UCSD-AML1 (cell line): ENCODE data around the gene HNRNPA3.
"Not testable (repeated sequence)": the region's sequence is repeated elsewhere in the genome, so short reads cannot be mapped to it uniquely, and the experiment has no call there.

Source experiments
- DNase-seq: peaks from one replicate; lab custom pipeline; 2025; ENCODE audit not compliant: unreplicated experiment; lab: John Stamatoyannopoulos, UW

HNRNPA3 gene

GRCh38 chr2:177254433-177255226 lies 42.0 kb downstream of the HNRNPA3 start:
- peak; percentile 17 for DNase-seq

DNA sequence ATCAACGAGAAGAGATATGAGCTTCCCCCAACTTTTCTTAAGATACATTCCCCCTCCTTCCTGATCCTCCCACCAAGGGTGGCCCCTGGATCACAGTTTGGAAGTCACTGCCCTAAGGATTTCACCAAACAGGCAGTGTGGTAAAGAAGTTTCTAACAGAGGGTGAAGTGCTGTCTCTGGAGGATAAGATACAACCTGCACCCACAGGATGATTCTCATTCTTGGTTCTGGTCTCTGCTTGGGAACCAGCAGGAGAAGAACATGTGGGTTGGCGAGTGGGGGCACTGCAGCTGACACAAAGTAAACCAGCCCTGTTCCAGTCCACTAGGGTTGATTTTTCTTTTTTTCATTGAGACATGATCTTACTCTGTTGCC lies 42.6 kb downstream of the HNRNPA3 start:
- no peak for DNase-seq

- no peak for DNase-seq
These were observed 43.4 kb downstream of the HNRNPA3 start for GRCh38 chr2:177256026-177256425.

- no peak for DNase-seq
These were observed 44.1 kb downstream of the HNRNPA3 start for GRCh38 chr2:177256695-177257094.

GRCh38 chr2:177257471-177257870 lies 44.9 kb downstream of the HNRNPA3 start:
- DNase-seq = no peak

DNA sequence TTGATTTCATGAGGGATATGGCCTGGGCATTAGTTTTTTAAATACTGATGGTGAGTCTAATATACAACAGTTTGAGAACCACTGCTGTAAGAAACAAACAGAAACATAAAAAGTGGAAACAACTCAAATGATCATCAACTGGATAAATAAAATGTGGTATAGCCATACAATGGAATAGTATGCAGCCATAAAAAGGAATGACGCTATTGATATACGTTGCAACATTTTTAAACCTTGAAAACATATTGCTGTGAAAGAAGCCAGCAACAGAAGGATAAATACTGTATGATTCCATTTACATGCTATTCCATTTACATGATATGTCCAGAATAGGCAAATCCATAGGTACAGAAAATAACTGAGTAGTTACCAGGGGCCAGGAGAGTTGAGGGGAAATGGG lies 45.5 kb downstream of the HNRNPA3 start:
- no peak for DNase-seq

- DNase-seq = no peak
These were observed 47.8 kb downstream of the HNRNPA3 start for GRCh38 chr2:177260379-177260778.

GRCh38 chr2:177261116-177262060 lies 48.8 kb downstream of the HNRNPA3 start:
- DNase-seq = no peak

DNA sequence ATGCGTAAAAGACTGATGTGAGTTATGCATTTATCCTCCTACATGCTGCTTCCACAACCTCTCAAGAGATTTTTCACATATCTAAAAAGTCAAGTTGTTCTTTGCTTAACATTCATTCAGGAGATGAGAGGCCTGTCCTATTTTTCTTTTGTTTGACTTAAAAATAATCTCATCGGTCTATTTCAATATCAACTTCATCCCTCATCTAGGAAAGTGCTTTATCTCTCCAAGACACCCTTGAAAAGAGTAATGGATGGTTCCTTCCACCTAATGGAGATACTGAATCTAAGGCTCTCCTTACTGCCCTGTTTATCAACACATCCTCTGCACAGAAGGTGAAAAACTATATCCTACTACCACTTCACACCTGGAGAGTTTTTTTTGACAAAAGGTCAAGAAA lies 49.5 kb downstream of the HNRNPA3 start:
- DNase-seq = no peak

GRCh38 chr2:177262958-177263450 lies 50.4 kb downstream of the HNRNPA3 start:
- no peak for DNase-seq

DNA sequence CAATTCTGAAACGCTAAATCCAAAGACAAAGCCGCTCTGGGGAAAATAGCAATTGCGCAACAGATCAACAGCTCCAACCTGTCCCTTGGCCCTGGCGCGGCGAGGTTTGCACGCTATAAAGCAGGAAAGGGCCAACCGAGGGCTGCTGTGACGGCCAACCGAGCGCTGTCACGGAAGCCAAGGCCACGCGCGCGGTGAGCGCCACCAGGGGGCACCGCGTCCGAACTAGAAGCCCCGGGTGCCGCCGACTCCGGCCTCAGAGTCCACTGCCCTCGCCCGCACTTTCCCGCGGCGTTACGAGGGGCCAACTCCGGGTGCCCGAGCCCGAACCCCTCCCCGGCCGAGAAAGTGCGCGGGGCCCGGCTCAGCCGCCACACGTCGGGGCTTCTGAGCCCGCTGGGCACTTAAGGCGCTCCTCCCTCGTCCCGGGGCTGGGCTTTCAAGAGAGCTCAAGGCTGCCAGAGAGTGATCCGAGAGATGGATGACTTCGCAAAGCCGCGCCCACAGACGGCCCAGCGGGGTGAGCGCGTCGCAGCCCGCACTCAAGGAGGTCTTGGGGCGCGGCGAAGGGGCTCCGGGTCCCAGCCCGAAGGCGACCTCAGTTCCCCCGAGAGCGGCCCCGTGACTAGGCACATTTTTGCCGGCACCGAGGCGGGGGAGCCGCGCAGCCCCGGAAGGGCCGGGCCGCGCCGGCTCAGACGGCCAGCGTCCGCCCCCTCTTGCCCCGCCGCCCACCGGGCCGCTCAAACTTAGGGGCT lies 51.0 kb downstream of the HNRNPA3 start:
- peak; percentile 96 for DNase-seq

DNA sequence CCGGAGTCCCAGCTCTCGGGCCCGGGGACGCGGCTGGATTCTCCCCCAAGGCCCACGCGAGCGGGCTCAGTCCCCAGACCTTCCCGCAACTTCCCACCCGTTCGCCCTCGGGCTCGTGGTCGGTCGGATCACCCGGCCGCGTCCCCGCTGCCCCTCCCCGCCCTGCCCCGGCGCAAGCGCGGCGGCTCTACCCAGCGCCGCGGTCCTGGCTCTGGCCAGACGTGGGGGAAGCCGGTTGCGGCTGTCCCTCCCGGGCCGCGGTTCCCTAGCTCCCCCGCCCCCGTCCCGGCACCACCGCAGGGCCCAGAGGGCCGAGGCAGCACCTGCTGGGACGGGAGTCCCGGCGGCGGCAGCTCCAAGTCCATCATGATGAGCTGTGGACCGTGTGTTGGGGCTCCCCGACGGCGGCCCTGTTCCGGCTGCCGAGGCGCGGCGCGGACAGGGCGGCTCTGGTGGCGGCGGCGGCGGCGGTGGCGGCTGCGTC lies 51.7 kb downstream of the HNRNPA3 start:
- peak; percentile 75 for DNase-seq

DNA sequence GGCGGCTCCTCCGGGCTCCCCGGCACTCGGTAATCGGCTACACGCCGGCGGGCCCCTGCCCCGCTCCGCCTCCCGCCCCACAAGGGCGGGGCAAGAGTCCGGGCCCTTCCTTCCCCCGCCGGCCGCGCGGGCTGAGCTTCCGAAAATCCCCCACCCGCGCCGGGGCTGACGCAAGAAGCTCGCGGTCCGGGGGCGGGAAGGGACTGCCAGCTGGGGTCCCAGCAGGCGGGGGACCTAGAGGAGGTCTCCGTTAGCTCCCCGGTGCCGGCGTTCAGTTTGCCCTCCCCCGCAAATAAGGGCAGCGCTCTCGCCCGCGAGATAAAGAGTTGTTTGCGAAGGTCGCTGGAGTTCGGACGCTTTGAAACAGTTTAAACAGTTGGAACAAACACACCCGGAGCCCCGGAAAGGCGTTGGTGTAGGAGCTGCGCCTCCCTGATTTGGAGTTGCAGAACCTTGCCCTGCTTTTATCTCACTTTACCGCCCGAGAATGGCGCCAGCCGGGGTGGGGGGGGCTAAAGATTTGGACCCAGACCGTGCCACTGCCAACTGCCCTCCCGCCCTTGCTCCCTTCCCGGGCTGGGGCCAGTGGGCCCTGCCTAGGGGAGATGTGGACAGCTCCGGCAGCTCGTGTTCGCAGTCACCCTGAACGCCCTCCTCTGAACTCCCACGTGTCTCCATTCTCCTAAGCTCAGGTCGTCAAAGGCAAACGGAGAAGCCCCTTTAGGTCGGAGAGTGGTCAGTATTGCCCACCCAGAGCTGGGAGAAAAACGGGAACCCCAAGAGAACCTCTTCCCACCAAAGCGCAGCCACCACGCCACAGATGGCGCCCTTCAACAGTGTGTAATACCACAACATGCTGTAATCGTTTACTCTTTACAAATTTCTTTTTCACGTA lies 52.3 kb downstream of the HNRNPA3 start, which contains the start of gene NFE2L2:
NFE2L2 (minus strand) TSS at position 35 of the 895 bp plus-strand sequence. CDS start 151 bp downstream, outside the sequence.
- peak; percentile 91 for DNase-seq

DNA sequence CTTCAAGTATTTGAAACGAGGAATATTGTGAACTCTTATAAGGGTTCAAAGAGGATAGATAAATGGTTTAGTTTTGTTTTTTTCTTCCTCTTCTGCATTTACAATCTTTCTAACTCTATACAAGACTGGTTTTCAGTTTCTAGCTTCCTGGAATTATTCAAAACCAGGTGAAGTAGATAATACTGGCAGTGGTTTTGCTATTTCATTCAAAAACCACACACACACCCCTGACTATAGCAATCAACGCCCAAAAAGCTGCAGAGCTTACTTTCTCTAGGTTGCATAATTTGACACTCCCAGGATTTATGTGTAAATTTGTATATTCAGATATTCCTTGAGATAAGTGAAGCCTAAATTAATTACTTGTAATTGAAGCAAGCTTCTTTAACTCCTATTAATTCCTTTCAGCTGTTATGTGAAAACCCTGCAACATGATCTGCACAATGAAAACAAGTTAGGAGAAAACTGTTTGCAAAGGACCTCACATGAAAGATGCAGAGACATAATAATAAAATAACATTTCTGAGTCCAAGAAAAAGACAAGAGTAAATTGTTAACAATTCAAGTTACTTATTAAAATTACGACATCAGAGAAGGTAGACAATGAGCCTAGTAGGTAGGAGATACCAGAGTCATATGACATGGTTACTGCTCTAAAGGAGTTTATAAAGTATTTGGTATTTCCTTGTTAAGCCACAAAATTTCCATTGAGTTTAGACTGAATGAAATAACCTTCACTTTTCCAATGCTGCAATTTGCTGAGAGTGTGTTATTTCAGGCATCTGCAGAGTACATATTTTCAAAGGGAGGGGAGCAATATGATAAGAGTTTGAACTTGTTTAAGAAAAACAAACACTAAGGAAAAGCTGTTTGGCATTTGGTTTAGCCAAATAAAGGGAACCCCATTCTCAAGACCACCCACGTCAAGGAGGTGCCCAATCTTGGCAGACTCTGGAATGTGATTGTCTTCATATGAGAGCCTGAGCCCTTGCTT lies 53.5 kb downstream of the HNRNPA3 start:
- no peak for DNase-seq

GRCh38 chr2:177266955-177267354 lies 54.4 kb downstream of the HNRNPA3 start:
- not testable (repeated sequence) for DNase-seq

- DNase-seq = no peak
These were observed 55.7 kb downstream of the HNRNPA3 start for GRCh38 chr2:177268187-177268871.

DNA sequence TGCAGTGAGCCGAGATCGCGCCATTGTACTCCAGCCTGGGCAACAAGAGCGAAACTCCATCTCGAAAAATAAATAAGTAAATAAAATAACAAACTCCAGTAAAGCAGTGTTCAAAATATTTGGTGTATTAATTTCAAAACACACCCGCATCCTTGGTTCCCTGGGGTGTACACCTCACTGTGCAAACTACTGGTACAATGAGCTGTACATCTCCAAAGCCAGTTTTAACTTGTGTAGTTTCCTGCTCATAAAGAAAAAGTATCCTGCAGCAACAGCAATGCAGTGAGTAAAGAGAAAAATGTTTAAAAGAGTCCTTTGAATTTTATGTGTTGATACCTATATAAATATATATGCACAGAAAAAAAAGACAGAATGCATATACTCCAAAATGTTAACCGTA lies 56.3 kb downstream of the HNRNPA3 start:
- DNase-seq = no peak

DNA sequence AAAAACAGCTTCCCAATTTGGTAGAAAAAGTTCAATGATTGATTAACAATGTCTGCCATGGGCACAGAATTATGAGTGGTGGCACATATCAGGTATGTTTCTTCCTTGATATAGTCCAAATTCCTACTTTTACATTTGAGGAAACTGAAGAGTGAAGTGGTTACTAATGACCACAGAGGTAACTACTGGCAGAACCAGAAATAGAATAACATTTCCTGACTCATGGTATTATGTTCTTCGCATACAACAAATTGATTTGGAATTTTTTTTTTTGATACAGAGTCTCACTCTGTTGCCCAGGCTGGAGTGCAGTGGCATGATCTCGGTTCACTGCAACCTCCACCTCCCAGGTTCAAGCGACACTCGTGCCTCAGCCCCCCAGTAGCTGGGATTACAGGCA lies 57.9 kb downstream of the HNRNPA3 start:
- DNase-seq = no peak
